ENCODE measurements around the gene FUCA1.

FUCA1 gene

GRCh38 chr1:23911921-23912320 lies 43.8 kb upstream of the FUCA1 start:
- Histone ChIP-seq H3K4me3 (ENCODE audit: low read depth, low read length) (no peak overlapping the region), H3K4me1 (no peaks in the 10 kb centered on the region), H3K9me3 (no peaks in the 10 kb centered on the region), H3K36me3 (no peaks in the 10 kb centered on the region), H3K27me3 (no peaks in the 10 kb centered on the region)
- no peak for DNase-seq
- TF ChIP-seq CTCF (IDR thresholded peaks at IDR 0.05; ENCODE audit: low read depth, low read length), result no peak

DNA sequence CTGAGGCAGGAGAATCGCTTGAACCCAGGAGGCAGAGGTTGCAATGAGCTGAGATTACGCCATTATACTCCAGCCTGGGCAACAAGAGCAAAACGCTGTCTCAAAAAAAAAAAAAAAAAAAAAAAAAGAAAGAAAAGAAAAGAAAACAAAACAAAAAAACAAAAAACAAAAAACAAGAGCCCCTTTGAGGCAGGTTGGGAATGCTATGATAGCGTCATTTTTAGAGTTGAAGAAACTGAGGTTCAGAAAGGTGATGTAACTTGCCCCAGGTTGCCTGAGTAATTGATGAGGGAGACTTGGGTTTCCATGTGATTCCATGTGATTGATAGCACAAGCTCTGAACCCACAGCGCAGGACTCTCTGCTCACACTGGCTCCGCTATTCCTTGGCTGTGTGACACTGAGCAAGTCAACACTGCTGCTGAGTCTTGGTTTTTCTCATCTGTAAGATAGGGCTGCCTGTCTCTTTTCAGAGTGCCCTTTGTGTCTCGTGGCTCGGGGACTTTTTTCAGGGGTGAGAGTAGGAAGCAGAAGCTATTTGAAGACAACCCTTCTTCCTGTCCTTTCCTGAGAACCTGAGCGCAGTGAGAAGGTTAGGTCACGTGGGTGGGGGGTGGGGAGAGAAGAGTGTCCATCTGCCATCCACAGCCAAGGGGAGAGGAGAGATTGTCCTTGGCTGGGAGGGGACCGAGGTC lies 42.6 kb upstream of the FUCA1 start:
- no peak for TF ChIP-seq CTCF (IDR thresholded peaks at IDR 0.05; ENCODE audit: low read depth, low read length)
- DNase-seq, result no peak
- no peaks in the 10 kb centered on the region for H3K9me3 ChIP-seq
- H3K4me3 ChIP-seq (ENCODE audit: low read depth, low read length), result no peak overlapping the region
- no peaks in the 10 kb centered on the region for H3K36me3 ChIP-seq
- H3K4me1 ChIP-seq, result no peaks in the 10 kb centered on the region
- H3K27me3 ChIP-seq, result no peaks in the 10 kb centered on the region

- no peak overlapping the region for H3K4me3 ChIP-seq (ENCODE audit: low read depth, low read length)
Observed at GRCh38 chr1:23910144-23910543, 42.1 kb upstream of the FUCA1 start.

DNA sequence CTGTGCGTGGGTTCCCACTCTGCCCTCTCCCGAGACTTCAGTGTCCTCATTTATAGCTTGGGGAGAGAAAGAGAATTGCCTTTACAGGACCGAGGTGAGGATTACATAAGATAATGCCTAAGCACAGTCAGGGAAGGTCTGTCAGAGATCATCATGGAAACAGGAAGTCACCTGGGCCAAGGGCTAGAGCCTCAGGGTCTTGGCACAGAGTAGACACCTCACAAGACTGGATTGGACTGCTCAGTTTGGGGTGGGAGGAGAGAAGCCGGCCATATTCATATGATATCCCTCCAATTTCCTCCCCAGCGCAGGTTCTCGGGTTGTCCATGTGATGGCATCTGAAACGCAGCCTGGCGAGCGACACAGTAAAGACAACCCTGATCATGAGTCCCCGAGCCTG lies 41.3 kb upstream of the FUCA1 start:
- H3K4me3 ChIP-seq (ENCODE audit: low read depth, low read length), result no peak overlapping the region
- H3K9me3 ChIP-seq, result no peaks in the 10 kb centered on the region
- H3K27me3 ChIP-seq, result no peaks in the 10 kb centered on the region
- no peak for TF ChIP-seq CTCF (IDR thresholded peaks at IDR 0.05; ENCODE audit: low read depth, low read length)
- H3K36me3 ChIP-seq, result no peaks in the 10 kb centered on the region
- no peak for DNase-seq
- no peaks in the 10 kb centered on the region for H3K4me1 ChIP-seq

More at GRCh38 chr1:23910144-23910543, 42.1 kb upstream of the FUCA1 start:
- Histone ChIP-seq H3K36me3 (no peaks in the 10 kb centered on the region), H3K4me1 (no peaks in the 10 kb centered on the region), H3K27me3 (no peaks in the 10 kb centered on the region), H3K9me3 (no peaks in the 10 kb centered on the region)
- TF ChIP-seq CTCF (IDR thresholded peaks at IDR 0.05; ENCODE audit: low read depth, low read length), result no peak
- DNase-seq, result no peak

GRCh38 chr1:23908453-23909341 lies 40.6 kb upstream of the FUCA1 start:
- no peak for TF ChIP-seq CTCF (IDR thresholded peaks at IDR 0.05; ENCODE audit: low read depth, low read length)
- DNase-seq, result no peak
- no peaks in the 10 kb centered on the region for H3K27me3 ChIP-seq

GRCh38 chr1:23906731-23907130 lies 38.6 kb upstream of the FUCA1 start:
- Histone ChIP-seq H3K4me3 (ENCODE audit: low read depth, low read length) (no peak overlapping the region), H3K27me3 (peaks cover 4% of the 10 kb centered on the region; the same call in 1 of the 2 replicates), H3K9me3 (no peaks in the 10 kb centered on the region), H3K4me1 (no peaks in the 10 kb centered on the region), H3K36me3 (no peaks in the 10 kb centered on the region)
- no peak for TF ChIP-seq CTCF (IDR thresholded peaks at IDR 0.05; ENCODE audit: low read depth, low read length)
- no peak for DNase-seq

More at GRCh38 chr1:23908453-23909341, 40.6 kb upstream of the FUCA1 start:
- Histone ChIP-seq H3K9me3 (no peaks in the 10 kb centered on the region), H3K36me3 (no peaks in the 10 kb centered on the region), H3K4me1 (no peaks in the 10 kb centered on the region), H3K4me3 (ENCODE audit: low read depth, low read length) (no peak overlapping the region)
